ENCODE measurements around the gene FARP1.

FARP1 gene

GRCh38 chr13:98433654-98434053 lies 290.8 kb downstream of the FARP1 start:
- TF ChIP-seq CTCF (IDR thresholded peaks at IDR 0.05) = no peak

- TF ChIP-seq CTCF (IDR thresholded peaks at IDR 0.05) = no peak
Observed at GRCh38 chr13:98434060-98434459, 291.2 kb downstream of the FARP1 start.

- no peak for TF ChIP-seq CTCF (IDR thresholded peaks at IDR 0.05)
Observed at GRCh38 chr13:98435376-98435775, 292.5 kb downstream of the FARP1 start.

GRCh38 chr13:98436233-98436910 lies 293.5 kb downstream of the FARP1 start:
- TF ChIP-seq CTCF (IDR thresholded peaks at IDR 0.05) = no peak

GRCh38 chr13:98438246-98439125 lies 295.6 kb downstream of the FARP1 start:
- no peak for TF ChIP-seq CTCF (IDR thresholded peaks at IDR 0.05)

GRCh38 chr13:98439126-98439828 lies 296.4 kb downstream of the FARP1 start:
- no peak for TF ChIP-seq CTCF (IDR thresholded peaks at IDR 0.05)

- TF ChIP-seq CTCF (IDR thresholded peaks at IDR 0.05) = no peak
Observed at GRCh38 chr13:98439896-98440295, 297.0 kb downstream of the FARP1 start.

All from LNCAP (cell line).